ENCODE data around the gene MSL1.

GRCh38 chr17:40100419-40100668 lies 21.4 kb upstream of the MSL1 start, which contains the start of gene NR1D1:
- no peak for TF ChIP-seq ARNTL (CRISPR knock-in tag; IDR thresholded peaks at IDR 0.05; ENCODE audit: borderline replicate concordance, low read depth)
- TF ChIP-seq ZFP30 (CRISPR knock-in tag; IDR thresholded peaks at IDR 0.05), result no peak
- TF ChIP-seq CREB5 (CRISPR knock-in tag; IDR thresholded peaks at IDR 0.05; ENCODE audit: low read depth), result no peak
- no peak for TF ChIP-seq BACH2 (CRISPR knock-in tag; IDR thresholded peaks at IDR 0.05; ENCODE audit: borderline replicate concordance)
- TF ChIP-seq ESRRG (CRISPR knock-in tag; IDR thresholded peaks at IDR 0.05), result no peak
